Renal cortical epithelial cell (primary cell): ENCODE measurements around the gene LRRC8E. TPM values are rescaled to one million over a fixed set of nuclear protein-coding genes. Genes with fewer than 3 reads are reported as not detected.
"Not testable (repeated sequence)": the region's sequence is repeated elsewhere in the genome, so short reads cannot be mapped to it uniquely, and the experiment has no call there.

Experiments used
- DNase-seq: peaks from one replicate; pipeline ENCODE4 v3.0.0-alpha.2; 2011; ENCODE audit warnings: low read depth
- total RNA-seq: library from RNA; depleted of rRNA; stranded (reverse); fragments of >200 nt; gene quantifications from 2 replicates; pipeline ENCODE4 v1.2.3, GENCODE V29; 2014

Gene LRRC8E
- total RNA-seq, 1 donor from 2014 or later, result 11.1 TPM

DNA sequence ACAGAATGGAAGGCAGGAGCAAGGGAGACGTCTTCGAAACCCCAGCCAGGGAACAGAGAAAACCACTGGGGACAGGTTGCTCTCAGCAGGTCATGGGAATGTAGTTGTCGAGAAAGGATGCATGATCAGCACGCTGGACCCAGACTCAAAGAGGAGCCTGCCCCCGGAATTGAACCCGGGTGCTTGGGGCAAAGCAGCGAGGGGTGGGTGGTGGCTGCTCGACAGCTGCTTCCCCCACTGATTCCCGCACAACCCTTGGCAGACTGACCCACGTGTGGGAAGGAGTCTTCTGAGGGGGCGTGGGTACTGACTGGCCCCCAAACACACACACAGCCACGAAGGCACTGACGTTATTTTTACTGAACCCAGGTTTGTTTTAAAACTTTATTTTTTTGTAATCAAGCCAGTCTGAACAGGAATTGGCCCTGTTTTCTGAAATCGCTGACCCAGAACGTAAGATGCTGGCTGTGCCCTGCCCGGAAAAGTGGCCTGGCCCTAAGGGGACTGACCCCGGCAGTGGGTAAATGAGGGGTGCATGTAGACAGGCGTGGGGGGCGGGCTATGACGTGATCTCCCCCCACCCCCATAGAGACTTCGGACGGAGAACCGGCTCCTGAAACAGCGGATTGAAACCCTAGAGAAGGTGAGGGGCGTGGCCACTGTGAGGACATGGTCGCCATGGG lies 32.7 kb upstream of the LRRC8E start:
- DNase-seq, result no peak

GRCh38 chr19:7856109-7856591 lies 32.2 kb upstream of the LRRC8E start:
- DNase-seq, result no peak

DNA sequence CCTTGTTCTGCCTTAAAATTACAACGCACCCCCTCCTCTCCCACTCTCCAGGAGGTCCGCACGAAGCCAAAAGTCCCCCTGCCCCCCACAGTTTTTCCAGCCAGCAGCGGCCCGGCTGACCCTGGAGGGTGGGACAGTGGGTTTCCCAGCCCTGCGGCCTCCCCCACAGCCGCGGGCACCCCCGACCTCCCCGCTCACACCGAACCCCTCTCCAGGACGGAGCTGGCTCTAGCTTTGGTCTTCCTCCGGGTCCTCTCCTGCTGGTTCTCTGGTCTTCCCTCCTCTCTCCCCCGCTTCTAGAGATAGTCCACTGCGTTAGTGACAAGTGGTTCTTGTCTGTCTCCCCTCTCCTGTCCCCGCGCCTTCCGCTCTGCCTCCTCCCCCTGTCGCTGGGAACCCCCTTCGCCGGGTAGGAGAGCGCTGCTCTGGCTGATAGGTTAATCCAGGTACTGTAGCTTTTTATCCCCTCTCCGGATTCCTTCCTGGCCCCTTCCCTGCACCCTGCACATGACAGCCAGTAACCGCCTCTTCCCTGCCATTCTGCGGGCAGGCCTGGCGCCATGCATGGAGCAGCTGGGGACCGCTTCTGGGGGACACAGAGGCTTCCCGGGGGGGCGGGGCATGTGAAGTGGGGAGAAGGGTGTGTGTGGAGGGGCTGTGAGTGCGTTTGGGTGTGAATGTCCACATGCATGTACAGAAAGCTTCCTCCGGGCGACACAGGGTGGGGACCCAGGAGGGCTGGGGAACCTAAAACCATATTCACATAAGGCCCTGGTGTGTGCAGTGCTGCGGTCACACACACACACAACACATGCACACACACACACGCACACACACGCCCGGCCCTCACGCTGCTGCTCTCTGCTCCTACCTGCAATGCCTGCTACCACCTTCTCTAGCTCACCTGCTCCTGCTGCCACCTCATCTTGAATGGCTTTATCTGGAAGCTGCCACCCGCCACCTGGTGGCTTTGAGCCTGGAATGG lies 31.3 kb upstream of the LRRC8E start:
- DNase-seq, result no peak

DNA sequence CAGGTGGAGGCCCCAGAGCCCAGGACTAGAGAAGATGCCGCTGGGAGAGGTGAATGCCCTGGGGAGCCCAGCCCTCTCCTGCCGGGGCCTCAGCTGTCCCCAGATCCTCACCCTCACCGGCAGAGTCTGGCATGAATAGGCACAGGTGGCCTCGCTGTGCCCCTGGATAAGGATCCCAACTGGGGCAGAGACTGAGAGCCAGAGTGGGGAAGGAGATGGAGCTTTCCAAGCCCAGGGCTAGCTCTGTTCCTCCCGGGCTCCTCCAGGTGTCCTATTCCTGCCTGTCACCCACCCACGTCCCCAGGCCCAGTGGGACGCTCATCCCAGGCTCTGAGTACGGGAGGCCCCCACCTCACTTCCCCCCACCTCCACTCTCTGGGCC lies 30.6 kb upstream of the LRRC8E start:
- no peak for DNase-seq

DNA sequence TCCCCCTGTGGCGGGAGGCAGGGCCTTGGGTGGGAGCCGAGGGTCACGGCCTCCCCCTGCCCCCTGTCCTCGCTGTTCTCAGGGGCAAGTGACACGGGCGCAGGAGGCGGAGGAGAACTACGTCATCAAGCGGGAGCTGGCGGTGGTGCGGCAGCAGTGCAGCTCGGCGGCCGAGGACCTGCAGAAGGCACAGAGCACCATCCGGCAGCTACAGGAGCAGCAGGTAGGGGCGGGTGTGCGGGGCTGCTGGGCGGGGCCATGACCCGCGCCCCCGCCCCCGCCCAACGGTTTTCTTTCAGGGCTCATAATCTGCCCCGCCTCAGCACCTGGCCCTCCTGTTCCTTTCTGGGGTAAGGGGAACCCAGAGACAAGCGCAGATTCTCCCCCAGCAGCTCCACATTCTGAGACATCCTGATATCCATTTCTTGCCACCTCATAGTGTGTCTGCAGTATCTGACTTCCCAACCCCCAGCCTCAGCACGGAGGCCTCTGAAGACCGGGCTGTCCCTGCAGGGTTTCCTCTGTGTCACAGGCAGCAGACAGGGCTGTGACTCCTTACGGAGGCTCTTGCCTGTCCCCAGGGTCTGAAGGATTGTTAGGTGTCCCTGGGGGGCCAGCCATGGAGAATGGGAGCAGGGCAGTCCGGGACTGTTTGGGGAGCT lies 30.1 kb upstream of the LRRC8E start:
- DNase-seq, result no peak

GRCh38 chr19:7859087-7859486 lies 29.2 kb upstream of the LRRC8E start:
- not testable (repeated sequence) for DNase-seq

GRCh38 chr19:7859831-7860713 lies 28.2 kb upstream of the LRRC8E start:
- no peak for DNase-seq

DNA sequence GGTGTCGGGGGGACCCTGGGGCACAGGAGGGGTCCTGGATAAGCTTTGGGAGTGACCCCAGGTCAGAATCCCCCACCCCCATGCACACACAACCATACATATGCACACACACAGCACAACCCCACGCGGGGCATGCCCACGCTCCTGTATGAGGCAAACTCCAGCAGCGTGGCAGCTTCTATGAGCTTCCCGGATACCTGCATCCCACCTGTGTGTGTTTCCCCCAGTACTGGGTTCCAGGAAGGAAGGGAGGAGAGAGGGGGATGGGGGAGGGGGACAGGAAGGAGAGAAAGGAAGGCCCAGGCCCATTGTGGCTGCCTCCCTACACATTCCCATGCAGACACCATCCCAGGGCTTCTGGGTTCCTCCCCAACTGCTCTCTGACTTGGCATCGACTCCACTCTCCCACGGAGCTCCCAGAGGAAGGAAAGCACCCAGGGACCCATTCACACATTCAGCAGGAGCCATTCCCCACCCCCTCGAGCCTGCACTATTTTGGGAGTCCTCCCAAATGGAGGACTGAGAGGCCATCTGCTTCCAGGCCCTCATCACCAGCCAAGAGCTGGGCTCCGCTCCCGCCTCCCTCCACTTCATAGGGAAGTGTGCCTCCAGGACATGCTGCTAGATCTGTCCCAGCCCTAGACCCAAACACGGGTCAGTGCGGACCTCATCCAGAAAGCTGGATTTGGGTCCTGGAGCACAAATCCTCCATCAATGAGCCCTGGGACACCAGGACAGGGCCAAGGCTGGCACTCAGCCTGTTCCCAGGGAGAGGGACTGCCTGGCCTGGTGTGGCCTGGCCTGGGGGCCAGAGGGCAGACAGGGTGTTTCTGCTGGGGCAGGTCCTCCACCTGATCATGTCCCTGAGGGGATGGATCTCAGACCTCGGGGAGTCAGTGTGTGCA lies 27.3 kb upstream of the LRRC8E start:
- DNase-seq, result no peak

- no peak for DNase-seq
Measured at GRCh38 chr19:7861619-7862412, 26.5 kb upstream of the LRRC8E start.

- no peak for DNase-seq
Measured at GRCh38 chr19:7862413-7862951, 25.8 kb upstream of the LRRC8E start.

DNA sequence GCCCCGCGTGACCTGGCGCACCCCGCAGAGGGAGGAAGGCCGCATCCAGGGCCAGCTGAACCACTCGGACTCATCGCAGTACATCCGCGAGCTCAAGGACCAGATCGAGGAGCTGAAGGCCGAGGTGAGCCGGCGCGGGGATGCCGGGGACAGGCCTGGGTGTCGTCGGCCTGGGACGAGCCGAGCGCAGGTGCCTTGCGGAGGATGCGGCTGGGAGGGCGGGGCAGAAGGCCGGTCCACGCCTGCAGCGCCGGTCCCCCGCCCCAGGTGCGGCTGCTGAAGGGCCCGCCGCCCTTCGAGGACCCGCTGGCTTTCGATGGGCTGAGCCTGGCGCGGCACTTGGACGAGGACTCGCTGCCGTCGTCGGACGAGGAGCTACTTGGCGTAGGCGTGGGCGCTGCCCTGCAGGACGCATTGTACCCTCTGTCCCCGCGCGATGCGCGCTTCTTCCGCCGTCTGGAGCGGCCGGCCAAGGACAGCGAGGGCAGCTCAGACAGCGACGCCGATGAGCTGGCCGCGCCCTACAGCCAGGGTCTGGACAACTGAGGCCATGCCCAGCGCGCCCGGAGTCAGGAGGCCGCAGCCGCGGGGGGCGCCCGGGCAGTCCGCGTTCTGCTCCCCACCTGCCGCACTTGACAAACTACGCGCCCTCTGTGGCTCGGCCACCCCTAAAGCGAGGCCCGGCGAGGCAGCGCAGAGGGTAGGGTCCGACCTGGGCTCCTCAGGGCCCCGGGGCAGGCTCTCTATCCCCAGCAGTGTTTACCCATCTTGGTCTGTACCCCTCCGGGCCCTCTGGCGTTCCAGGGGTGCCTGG lies 24.9 kb upstream of the LRRC8E start:
- DNase-seq, result no peak

DNA sequence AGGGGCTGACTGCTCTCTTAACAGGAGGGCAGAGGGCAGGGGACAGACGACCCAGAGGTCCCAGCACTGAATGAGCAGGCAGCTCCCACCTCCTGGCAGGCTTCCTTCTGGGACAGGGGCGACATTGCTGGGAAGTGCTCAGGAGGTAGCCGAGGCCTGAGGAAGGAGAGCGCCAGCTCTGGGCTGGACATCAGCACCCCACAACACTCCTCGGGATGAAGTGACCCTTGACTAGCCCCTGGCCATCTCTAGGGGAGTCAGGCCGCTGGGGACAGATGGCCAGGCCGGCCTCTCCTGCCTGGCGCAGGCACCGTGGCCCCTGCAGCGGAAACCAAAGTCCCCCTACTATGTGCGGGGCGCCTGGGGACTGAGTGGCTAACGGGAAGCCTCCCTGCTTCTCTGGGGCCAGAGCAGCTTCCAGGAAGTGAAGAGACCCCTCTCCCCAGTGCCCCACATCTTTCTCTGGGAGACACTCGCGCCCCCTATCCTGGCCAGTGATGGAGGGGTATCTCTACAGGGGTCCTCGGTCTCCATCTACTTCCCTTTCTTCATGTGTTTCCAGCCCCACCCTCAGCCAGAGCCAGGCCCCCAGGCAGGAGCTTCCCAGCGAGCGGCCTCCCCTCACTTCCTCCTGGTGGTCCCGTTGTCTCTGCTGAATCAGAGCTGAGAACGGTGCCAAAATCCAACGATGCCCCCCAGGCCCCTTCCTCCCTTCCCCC lies 24.2 kb upstream of the LRRC8E start:
- DNase-seq, result no peak

DNA sequence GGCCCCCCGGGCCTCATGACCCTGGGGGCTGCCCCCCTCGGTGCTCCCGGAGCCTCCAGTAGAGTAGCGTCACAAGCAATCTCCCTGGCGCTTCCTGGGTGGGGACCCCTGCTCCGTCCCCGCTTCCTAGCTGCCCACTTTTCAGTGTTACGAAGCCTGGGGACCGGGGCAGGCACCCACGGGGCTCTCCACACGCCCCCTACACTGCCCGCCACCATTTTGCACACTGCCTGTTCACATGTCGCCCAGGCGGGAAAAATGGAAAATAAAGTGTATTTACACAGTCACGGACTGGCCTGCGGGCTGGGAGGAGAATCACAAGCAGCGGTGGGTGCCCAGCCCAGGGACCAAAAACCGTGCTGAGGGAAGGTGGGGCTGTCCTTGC lies 23.6 kb upstream of the LRRC8E start:
- DNase-seq, result no peak

GRCh38 chr19:7865262-7865911 lies 22.9 kb upstream of the LRRC8E start:
- DNase-seq, result no peak

- DNase-seq, result no peak
Measured at GRCh38 chr19:7866399-7867091, 21.8 kb upstream of the LRRC8E start.

DNA sequence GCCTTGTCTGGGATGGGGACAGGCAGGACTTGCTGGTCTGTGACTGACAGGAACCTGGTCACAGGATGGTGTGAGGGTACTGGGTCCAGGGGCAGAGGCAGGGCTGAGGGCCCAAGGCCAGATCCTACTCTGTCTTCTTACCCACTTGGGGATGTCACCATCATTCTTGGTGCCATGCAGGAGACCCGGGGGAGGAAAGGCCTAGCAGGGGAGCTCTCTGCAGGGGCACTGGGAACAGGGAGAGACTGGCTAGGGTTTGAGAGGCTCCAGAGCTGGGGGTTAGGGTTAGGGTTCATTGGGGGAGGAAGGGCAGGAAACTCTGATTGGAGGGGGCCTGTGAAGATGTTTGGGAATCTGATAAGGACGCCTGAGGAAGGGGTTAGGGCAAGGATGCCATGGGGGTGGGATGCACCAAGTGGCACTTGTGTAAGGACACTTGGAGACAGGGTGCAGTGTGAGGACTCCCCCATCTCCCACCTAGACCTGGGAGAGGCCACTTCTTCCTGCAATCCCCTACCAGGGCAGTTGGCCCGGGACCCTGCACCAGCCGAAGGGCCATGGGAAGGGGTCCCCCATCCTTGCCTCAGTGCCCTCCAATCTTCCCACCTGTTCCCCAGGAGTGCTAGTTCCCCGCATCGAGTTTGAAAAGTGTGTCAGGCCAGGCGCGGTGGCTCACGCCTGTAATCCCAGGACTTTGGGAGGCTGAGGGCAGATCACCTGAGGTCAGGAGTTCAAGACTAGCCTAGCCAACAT lies 21.0 kb upstream of the LRRC8E start:
- DNase-seq, result no peak
